Mucosa of descending colon (tissue), 3 donors: ENCODE results near the gene PPP3CA. TPM values are rescaled to one million over a fixed set of nuclear protein-coding genes. Genes with fewer than 3 reads are reported as not detected.

Source experiments
- ATAC-seq: fragments of 200-7000 bp; cut with Tn5 transposase; one replicate; pipeline ENCODE4 v1.9.1; 2020; ENCODE audit warnings: mild to moderate bottlenecking, moderate library complexity
- DNase-seq, 3 donors: peaks; one replicate each; pipeline ENCODE4 v3.0.0-alpha.2; 2020
- H3K36me3 ChIP-seq: fragments of 200-600 bp; one replicate; pipeline ENCODE4 v1.8.0; 2021; ENCODE audit warnings: low read depth, mild to moderate bottlenecking
- H3K4me1 ChIP-seq: fragments of 200-600 bp; one replicate; pipeline ENCODE4 v1.8.0; 2021; ENCODE audit warnings: low read depth, mild to moderate bottlenecking
- H3K4me3 ChIP-seq: fragments of 200-600 bp; one replicate; pipeline ENCODE4 v1.8.0; 2021; ENCODE audit warnings: mild to moderate bottlenecking
- H3K9me3 ChIP-seq: fragments of 200-600 bp; one replicate; pipeline ENCODE4 v1.8.0; 2021; ENCODE audit warnings: mild to moderate bottlenecking
- intact Hi-C, 2 donors: fragments of 100-400 bp; cut with DNase I in 1 of 2; cut with micrococcal nuclease in 1 of 2; formaldehyde crosslinking; loops; one replicate each; pipeline versions ENCODE4 v1.11.0 to v1.11.1; 2022; cut with DNase I, micrococcal nuclease
- total RNA-seq, 3 donors: library from RNA; stranded (reverse); fragmentation: NEBNext Ultra II Directional in 2 of 3; extraction: Animal tissue kit (Norgen Biotek cat#: 25700) in 2 of 3; gene quantifications; one replicate each; pipeline versions ENCODE4 v1.2.1 to v1.2.4, GENCODE V29; 2021 to 2023
- TF ChIP-seq, protein P1 (sequence below): fragments of 200-600 bp; IDR thresholded peaks from one replicate; pipeline ENCODE4 v1.8.0; 2022; ENCODE audit warnings: antibody characterized with exemption, mild to moderate bottlenecking
- donor health status: DM: no; HTN: no; CAD: no; lungs with moderate emphysema.
- donor health status: DM: no; HTN: no; CAD: no.
- donor health status: DM: no; HTN: yes; CAD: no.

The PPP3CA gene
- total RNA-seq, 3 donors from 2014 or later = 38.3 to 47.6 (median 40.4) TPM

GRCh38 chr4:101264993-101265815 lies 82.1 kb downstream of the PPP3CA start:
- DNase-seq = no peak
- TF ChIP-seq, protein P1, sequence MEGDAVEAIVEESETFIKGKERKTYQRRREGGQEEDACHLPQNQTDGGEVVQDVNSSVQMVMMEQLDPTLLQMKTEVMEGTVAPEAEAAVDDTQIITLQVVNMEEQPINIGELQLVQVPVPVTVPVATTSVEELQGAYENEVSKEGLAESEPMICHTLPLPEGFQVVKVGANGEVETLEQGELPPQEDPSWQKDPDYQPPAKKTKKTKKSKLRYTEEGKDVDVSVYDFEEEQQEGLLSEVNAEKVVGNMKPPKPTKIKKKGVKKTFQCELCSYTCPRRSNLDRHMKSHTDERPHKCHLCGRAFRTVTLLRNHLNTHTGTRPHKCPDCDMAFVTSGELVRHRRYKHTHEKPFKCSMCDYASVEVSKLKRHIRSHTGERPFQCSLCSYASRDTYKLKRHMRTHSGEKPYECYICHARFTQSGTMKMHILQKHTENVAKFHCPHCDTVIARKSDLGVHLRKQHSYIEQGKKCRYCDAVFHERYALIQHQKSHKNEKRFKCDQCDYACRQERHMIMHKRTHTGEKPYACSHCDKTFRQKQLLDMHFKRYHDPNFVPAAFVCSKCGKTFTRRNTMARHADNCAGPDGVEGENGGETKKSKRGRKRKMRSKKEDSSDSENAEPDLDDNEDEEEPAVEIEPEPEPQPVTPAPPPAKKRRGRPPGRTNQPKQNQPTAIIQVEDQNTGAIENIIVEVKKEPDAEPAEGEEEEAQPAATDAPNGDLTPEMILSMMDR = no peak
- intact Hi-C loops = no loop called here
- Histone ChIP-seq H3K36me3 (no peaks in the 10 kb centered on the region), H3K4me3 (no peak overlapping the region), H3K9me3 (no peaks in the 10 kb centered on the region), H3K4me1 (no peaks in the 10 kb centered on the region)
- no peak for ATAC-seq

GRCh38 chr4:101264512-101264911 lies 82.8 kb downstream of the PPP3CA start:
- TF ChIP-seq, protein P1 = no peak
- no peaks in the 10 kb centered on the region for H3K4me1 ChIP-seq

DNA sequence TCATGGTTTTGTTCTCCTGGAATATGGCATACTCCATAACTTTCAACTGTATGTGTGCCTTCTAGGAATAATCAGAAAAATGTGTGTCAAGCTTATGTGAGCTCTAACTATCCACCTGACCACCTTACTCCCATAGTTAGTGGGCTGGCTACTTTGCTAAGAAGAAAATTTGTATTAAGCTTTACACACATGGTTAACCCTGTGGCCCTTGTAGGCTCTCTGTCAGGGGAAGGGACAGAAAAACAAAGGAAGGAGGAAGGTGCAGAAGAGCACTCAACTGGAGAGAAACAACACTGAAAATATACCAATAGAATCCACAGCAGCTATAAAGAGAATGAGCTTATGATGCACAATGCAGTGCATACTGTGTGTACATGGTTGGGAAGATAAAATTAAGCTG lies 84.6 kb downstream of the PPP3CA start:
- TF ChIP-seq, protein P1 = no peak
- peak; percentile 26 for ATAC-seq
- H3K4me1 ChIP-seq = no peaks in the 10 kb centered on the region

More at GRCh38 chr4:101264512-101264911, 82.8 kb downstream of the PPP3CA start:
- DNase-seq (no peak), ATAC-seq (no peak)
- H3K9me3 ChIP-seq = no peaks in the 10 kb centered on the region
- no peak overlapping the region for H3K4me3 ChIP-seq
- intact Hi-C loops = no loop called here
- H3K36me3 ChIP-seq = no peaks in the 10 kb centered on the region

GRCh38 chr4:101259876-101260275 lies 87.5 kb downstream of the PPP3CA start:
- Histone ChIP-seq H3K4me3 (no peak overlapping the region), H3K4me1 (peaks cover 3% of the 10 kb centered on the region), H3K9me3 (no peaks in the 10 kb centered on the region), H3K36me3 (no peaks in the 10 kb centered on the region)
- TF ChIP-seq, protein P1 = no peak
- no peak for ATAC-seq
- DNase-seq = no peak
- intact Hi-C loops = no loop called here

More for the DNA sequence above, 84.6 kb downstream of the PPP3CA start:
- DNase-seq = no peak
- no peak overlapping the region for H3K4me3 ChIP-seq
- H3K36me3 ChIP-seq = no peaks in the 10 kb centered on the region
- no peaks in the 10 kb centered on the region for H3K9me3 ChIP-seq
- intact Hi-C loops = no loop called here

- Histone ChIP-seq H3K9me3 (no peaks in the 10 kb centered on the region), H3K36me3 (no peaks in the 10 kb centered on the region), H3K4me1 (peaks cover 3% of the 10 kb centered on the region), H3K4me3 (no peak overlapping the region)
- peak; percentile 21 for ATAC-seq
- intact Hi-C loops = no loop called here
- TF ChIP-seq, protein P1 = no peak
- DNase-seq = no peak
Observed at GRCh38 chr4:101258883-101259282, 88.4 kb downstream of the PPP3CA start.
